ENCODE data around the gene CAPN1.

DNA sequence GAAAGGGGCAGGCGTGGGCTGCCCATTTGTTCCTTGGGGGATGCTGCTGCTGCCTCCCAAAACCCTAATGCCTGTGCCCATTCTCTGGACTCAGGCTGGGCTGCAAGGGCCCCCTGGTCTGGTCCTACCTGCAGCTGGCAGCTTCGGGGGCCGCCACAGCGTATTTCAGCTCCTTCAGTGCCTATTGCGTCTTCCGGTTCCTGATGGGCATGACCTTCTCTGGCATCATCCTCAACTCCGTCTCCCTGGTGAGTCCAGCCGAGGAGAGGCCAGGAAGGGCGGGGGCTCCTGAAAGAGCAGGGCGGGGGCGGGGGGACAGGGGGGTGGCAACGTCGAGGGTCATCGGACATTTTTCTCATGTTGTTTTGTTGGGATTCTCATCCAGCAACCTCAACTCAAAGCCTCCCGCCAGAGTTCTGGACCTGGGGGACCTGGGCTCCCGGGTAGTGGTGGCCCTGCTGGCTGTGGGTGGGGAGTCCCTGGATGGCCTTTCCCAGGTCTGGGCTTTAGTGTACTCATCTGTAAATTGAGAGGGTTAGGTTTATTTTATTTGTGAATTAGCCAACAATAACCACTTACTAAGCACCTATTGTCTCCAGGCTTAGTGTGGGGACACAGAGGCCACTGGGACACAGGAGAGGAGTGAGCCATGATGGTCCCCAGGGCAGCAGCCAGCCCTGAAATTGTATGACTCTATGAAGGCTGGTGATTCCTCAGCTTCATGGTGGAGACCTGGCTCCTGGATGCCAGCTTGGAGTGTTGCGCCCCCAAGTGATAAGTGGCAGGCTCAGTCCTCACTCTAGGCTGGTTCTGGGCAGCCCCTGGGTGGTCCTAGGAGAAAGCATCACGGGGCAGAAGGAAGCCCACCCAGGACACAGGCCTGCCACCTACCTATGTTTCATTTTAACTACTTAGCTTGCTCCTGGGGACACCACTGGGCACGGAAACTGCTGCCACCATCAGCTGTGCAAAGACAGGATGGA is 36.0 kb downstream of the CAPN1 start:
- TF ChIP-seq POLR2A (IDR thresholded peaks at IDR 0.05; ENCODE audit: low read length): no peak
- TF ChIP-seq GATA1 (IDR thresholded peaks at IDR 0.05; ENCODE audit: low read depth, low read length): no peak

All from erythroblast (primary cell).